C4-2B (cell line): ENCODE results near the gene CRYBB3.
"Not testable (repeated sequence)": the region's sequence is repeated elsewhere in the genome, so short reads cannot be mapped to it uniquely, and the experiment has no call there.

Source experiments
- H3K27ac ChIP-seq: fragments of 450-650 bp; 2 replicates; pipeline ENCODE4 v1.5.1; 2017
- CTCF ChIP-seq: fragments of 450-650 bp; conservative IDR thresholded peaks from 2 replicates; pipeline ENCODE4 v1.5.1; 2017; ENCODE audit warnings: mild to moderate bottlenecking
- ZFX ChIP-seq: fragments of 450-650 bp; IDR thresholded peaks from 2 replicates; pipeline ENCODE4 v1.6.1; 2017

CRYBB3 gene

GRCh38 chr22:25237503-25237902 lies 37.8 kb downstream of the CRYBB3 start:
- no peak for TF ChIP-seq ZFX
- no peak for TF ChIP-seq CTCF
- H3K27ac ChIP-seq, result no peak overlapping the region

DNA sequence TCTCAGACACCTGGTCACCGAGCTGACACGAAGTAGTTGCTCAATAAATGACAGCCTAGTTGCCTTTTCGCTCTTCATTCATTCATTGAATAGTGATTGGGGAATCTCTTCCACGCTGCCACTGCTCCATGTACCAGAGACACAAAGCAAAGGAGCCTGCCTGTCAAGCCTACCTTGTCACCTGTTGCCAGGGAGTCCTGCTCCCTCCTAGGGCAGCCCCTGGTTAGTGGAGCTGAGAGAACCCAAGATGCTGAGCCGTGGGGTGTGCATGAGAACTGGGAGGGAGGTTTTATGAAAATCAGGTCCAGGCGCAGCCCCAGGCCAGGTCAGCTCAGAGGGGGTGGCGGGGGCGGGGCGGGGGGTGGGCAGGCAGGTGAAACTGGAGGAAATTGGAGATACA lies 38.4 kb downstream of the CRYBB3 start:
- not testable (repeated sequence) for H3K27ac ChIP-seq

- H3K27ac ChIP-seq, result not testable (repeated sequence)
These were observed 55.5 kb downstream of the CRYBB3 start for GRCh38 chr22:25255169-25255568.
